ENCODE results near the gene ZSCAN18.

DNA sequence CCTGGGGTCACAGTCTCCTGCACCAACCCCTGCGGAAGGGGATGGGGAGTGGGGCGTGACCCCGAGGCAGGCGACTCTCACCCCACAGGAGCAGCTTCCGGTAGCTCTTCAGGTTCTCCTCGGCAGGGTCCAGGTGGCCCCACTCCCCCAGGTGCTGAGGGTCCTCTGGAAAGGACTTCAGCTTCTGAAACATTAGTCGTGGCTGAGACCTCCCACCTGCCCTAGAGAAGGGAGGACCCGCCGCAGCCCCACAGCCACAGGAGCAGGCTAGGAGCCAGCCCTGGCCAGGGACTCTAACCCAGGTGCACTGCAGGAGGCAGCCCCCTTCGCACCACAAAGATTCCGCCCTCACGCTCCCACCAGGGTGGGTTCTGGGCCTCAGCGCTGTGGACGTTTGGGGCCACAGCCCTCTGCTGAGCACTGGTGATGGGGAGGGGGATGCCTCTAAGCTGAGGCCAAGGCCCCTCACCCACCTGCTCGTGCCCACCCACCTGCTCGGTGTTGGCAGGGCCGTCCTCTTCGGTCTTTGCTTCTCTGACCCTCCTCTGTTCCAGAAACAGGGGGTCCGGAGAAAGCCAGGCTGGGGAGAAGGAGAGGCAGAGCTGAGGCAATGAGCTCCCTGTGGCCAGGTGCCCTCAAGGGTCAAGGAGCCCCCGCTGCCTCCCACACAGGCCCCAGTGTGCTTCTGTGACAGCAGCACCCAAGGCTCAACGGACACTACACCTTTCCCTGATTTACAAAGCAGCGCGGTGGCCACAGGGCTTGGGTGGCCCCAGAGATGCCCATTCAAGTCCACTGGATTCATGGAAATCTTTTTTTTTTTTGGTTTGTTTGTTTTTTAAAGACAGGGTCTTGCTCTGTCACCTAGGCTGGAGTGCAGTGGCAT lies 11.0 kb downstream of the ZSCAN18 start:
- TF ChIP-seq, protein P1, sequence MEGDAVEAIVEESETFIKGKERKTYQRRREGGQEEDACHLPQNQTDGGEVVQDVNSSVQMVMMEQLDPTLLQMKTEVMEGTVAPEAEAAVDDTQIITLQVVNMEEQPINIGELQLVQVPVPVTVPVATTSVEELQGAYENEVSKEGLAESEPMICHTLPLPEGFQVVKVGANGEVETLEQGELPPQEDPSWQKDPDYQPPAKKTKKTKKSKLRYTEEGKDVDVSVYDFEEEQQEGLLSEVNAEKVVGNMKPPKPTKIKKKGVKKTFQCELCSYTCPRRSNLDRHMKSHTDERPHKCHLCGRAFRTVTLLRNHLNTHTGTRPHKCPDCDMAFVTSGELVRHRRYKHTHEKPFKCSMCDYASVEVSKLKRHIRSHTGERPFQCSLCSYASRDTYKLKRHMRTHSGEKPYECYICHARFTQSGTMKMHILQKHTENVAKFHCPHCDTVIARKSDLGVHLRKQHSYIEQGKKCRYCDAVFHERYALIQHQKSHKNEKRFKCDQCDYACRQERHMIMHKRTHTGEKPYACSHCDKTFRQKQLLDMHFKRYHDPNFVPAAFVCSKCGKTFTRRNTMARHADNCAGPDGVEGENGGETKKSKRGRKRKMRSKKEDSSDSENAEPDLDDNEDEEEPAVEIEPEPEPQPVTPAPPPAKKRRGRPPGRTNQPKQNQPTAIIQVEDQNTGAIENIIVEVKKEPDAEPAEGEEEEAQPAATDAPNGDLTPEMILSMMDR (IDR thresholded peaks at IDR 0.05; ENCODE audit: extremely low read depth in 1 of 2, insufficient read depth in 1 of 2, low read depth in 1 of 2, low read length in 2 of 2), result no peak
- TF ChIP-seq, protein P2, sequence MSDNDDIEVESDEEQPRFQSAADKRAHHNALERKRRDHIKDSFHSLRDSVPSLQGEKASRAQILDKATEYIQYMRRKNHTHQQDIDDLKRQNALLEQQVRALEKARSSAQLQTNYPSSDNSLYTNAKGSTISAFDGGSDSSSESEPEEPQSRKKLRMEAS (IDR thresholded peaks at IDR 0.05; ENCODE audit: insufficient read depth, insufficient read length), result no peak
- TF ChIP-seq POLR2AphosphoS5 (IDR thresholded peaks at IDR 0.05; ENCODE audit: insufficient read depth, low read depth, low read length), result no peak
- no peak for TF ChIP-seq POLR2A (IDR thresholded peaks at IDR 0.05; ENCODE audit: low read depth, low read length)
- no peak for TF ChIP-seq EZH2 (IDR thresholded peaks at IDR 0.05; ENCODE audit: borderline replicate concordance, low read depth, low read length, severe bottlenecking)
- no peak for TF ChIP-seq JUN (IDR thresholded peaks at IDR 0.05; ENCODE audit: borderline replicate concordance, insufficient read depth, insufficient read length, low read depth)
- no peak for TF ChIP-seq FOS (IDR thresholded peaks at IDR 0.05; ENCODE audit: borderline replicate concordance, insufficient read depth, low read length)
- TF ChIP-seq MYC (IDR thresholded peaks at IDR 0.05; ENCODE audit: low read depth, low read length), result no peak
